ENCODE measurements around the gene GATB.

GRCh38 chr4:151643564-151643963, 117.2 kb downstream of the GATB start:
- no peak for TF ChIP-seq CTCF (IDR thresholded peaks at IDR 0.05; ENCODE audit: insufficient read depth, low read length, poor library complexity, severe bottlenecking)
- TF ChIP-seq EZH2phosphoT487 (conservative IDR thresholded peaks at IDR 0.05; ENCODE audit: low read length), result no peak

All from SU-DHL-6 (cell line).